GM12874 (cell line): ENCODE data around the gene ARHGAP24.

Experiments
- TF ChIP-seq, protein P1 (sequence below): IDR thresholded peaks from 2 replicates; pipeline ENCODE4 v1.5.1; 2011; ENCODE audit warnings: low read depth, mild to moderate bottlenecking, control low read depth, low read length, moderate library complexity; ENCODE audit not compliant: insufficient read depth

ARHGAP24 gene

GRCh38 chr4:85725721-85726170 lies 250.8 kb downstream of the ARHGAP24 start:
- TF ChIP-seq, protein P1, sequence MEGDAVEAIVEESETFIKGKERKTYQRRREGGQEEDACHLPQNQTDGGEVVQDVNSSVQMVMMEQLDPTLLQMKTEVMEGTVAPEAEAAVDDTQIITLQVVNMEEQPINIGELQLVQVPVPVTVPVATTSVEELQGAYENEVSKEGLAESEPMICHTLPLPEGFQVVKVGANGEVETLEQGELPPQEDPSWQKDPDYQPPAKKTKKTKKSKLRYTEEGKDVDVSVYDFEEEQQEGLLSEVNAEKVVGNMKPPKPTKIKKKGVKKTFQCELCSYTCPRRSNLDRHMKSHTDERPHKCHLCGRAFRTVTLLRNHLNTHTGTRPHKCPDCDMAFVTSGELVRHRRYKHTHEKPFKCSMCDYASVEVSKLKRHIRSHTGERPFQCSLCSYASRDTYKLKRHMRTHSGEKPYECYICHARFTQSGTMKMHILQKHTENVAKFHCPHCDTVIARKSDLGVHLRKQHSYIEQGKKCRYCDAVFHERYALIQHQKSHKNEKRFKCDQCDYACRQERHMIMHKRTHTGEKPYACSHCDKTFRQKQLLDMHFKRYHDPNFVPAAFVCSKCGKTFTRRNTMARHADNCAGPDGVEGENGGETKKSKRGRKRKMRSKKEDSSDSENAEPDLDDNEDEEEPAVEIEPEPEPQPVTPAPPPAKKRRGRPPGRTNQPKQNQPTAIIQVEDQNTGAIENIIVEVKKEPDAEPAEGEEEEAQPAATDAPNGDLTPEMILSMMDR, result no peak

- TF ChIP-seq, protein P1, result no peak
These were observed 251.6 kb downstream of the ARHGAP24 start for GRCh38 chr4:85726555-85726954.

DNA sequence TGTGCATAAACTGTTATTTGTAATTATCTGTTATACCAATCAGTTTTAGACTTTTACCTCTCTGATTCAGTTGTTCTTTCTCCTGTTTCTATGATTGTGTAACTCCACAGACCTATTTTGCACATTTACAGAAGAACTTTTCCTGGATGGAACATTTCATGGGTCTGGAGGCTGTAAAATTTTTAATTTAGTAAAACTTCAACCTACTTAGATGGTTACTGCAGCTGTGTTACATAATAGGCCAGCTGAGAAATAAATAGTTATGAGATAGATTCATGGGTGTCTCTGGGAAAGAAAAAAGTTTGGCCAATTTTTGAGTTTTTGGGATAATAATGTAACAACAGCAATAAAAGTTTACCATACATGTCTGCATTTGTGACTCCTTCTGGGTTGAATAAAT lies 253.5 kb downstream of the ARHGAP24 start:
- TF ChIP-seq, protein P1, result no peak

DNA sequence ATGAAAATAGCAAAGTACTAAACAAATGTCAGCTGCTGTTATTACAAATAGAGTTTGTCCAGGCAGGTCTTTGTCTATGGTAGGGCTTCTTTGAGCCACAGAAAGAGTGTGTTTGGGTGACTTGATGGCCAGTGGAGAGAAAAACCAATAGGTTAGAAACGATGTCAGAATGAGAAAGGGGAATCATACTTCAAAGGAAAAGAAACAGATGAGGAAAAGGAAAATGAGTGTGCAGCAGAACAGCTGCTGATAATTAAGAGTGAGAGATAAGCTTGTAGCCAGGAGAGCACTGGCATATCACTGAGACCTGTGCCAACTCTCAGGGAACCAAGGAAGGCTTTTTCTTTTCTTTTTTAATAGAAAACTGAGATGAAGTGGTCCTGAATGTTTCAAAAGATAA lies 257.2 kb downstream of the ARHGAP24 start:
- TF ChIP-seq, protein P1, result no peak

- TF ChIP-seq, protein P1, result no peak
These were observed 258.8 kb downstream of the ARHGAP24 start for GRCh38 chr4:85733798-85734197.

- TF ChIP-seq, protein P1, result no peak
These were observed 259.5 kb downstream of the ARHGAP24 start for GRCh38 chr4:85734424-85734831.

DNA sequence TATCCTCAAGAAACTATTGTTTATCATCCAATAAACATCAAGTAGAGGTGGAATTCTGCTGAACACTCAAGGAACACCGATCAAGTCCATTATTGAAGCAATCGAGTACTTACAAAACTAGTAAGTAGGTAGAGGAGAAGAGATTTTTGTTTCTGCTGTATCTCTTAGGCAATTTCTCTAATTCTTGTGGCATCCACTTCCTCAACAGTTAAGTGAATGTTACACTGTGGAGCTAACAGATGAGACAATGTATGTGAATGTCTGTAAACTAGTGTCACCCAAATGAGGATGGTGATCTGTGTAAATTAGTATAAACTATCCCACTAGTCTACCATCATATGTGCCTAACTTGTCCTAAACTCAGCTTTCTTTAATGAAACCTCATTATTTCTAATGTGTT lies 261.6 kb downstream of the ARHGAP24 start:
- TF ChIP-seq, protein P1, result no peak
